ENCODE measurements around the gene DUSP9. TPM values are rescaled to one million over a fixed set of nuclear protein-coding genes. Genes with fewer than 3 reads are reported as not detected.
"Not testable (repeated sequence)": the region's sequence is repeated elsewhere in the genome, so short reads cannot be mapped to it uniquely, and the experiment has no call there.

The DUSP9 gene
- total RNA-seq, 1 experiment from 2014 or later = 0.92 TPM

DNA sequence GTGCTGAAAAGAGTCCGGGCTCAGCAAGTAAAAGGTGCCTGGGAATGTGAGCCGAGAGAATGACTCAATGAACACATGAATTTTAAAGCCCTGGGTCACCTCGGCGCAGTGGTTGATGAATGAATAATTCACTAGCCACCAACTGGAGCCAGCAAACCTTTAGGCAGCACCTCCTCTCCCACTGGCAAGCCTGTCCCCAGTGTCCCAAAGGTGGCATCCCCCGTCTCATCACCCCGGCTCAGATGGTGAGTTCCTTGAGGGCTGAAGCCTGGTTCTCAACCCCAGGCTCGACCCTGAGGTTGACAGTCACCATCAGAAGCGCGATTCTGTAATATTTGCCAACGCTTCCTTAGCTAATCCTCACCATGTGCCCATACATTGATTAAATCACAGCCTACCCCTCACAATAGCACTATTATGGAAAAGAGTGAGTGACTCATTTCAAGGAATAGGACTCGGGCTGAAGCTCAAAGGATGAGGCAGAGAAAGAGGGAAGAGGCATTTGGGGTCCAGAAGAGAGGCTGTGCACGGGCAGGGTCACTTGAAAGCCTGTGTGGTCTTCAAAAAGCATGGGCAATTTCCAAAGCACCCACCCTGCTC is 45.4 kb upstream of the DUSP9 start:
- intact Hi-C loops (cut with micrococcal nuclease; ENCODE audit: unreplicated experiment) = no loop called here
- no peak overlapping the region for H3K27ac ChIP-seq (ENCODE audit: low read depth, low read length, poor library complexity, severe bottlenecking)
- TF ChIP-seq EZH2 (IDR thresholded peaks at IDR 0.05; ENCODE audit: borderline replicate concordance, low read depth, low read length, poor library complexity, severe bottlenecking) (no peak), CTCF (conservative IDR thresholded peaks at IDR 0.05; ENCODE audit: low read depth, low read length) (no peak)
- no peaks in the 10 kb centered on the region for H3K9me3 ChIP-seq (ENCODE audit: low read depth, low read length, poor library complexity, severe bottlenecking)
- H3K27me3 ChIP-seq (replicated peaks; ENCODE audit: insufficient read depth, low read depth, low read length, poor library complexity) = no peaks in the 10 kb centered on the region
- no peak overlapping the region for H3K4me3 ChIP-seq (ENCODE audit: low read depth, low read length, poor library complexity, severe bottlenecking)
- no peaks in the 10 kb centered on the region for H3K36me3 ChIP-seq (ENCODE audit: insufficient read depth, low read length, poor library complexity, severe bottlenecking)
- no peaks in the 10 kb centered on the region for H3K4me1 ChIP-seq (ENCODE audit: insufficient read depth, low read length, poor library complexity, severe bottlenecking)
- POLR2A ChIA-PET (ENCODE audit: low non-redundant PET) = no interaction called here
- no TSS peak for BruUV-seq (replicated peaks)
- DNase-seq (ENCODE audit: low spot score) = no peak
- CTCF ChIA-PET = no interaction called here

GRCh38 chrX:153602601-153603000 is 44.4 kb upstream of the DUSP9 start:
- intact Hi-C loops (cut with micrococcal nuclease; ENCODE audit: unreplicated experiment) = no loop called here
- H3K27me3 ChIP-seq (replicated peaks; ENCODE audit: insufficient read depth, low read depth, low read length, poor library complexity) = no peaks in the 10 kb centered on the region
- no peaks in the 10 kb centered on the region for H3K9me3 ChIP-seq (ENCODE audit: low read depth, low read length, poor library complexity, severe bottlenecking)
- BruUV-seq (replicated peaks) = no TSS peak
- no peak for DNase-seq (ENCODE audit: low spot score)
- CTCF ChIA-PET = no interaction called here
- H3K4me1 ChIP-seq (ENCODE audit: insufficient read depth, low read length, poor library complexity, severe bottlenecking) = no peaks in the 10 kb centered on the region
- H3K27ac ChIP-seq (ENCODE audit: low read depth, low read length, poor library complexity, severe bottlenecking) = no peak overlapping the region
- TF ChIP-seq CTCF (conservative IDR thresholded peaks at IDR 0.05; ENCODE audit: low read depth, low read length) = no peak
- no peak for TF ChIP-seq EZH2 (IDR thresholded peaks at IDR 0.05; ENCODE audit: borderline replicate concordance, low read depth, low read length, poor library complexity, severe bottlenecking)
- POLR2A ChIA-PET (ENCODE audit: low non-redundant PET) = no interaction called here
- H3K36me3 ChIP-seq (ENCODE audit: insufficient read depth, low read length, poor library complexity, severe bottlenecking) = no peaks in the 10 kb centered on the region
- H3K4me3 ChIP-seq (ENCODE audit: low read depth, low read length, poor library complexity, severe bottlenecking) = no peak overlapping the region

DNA sequence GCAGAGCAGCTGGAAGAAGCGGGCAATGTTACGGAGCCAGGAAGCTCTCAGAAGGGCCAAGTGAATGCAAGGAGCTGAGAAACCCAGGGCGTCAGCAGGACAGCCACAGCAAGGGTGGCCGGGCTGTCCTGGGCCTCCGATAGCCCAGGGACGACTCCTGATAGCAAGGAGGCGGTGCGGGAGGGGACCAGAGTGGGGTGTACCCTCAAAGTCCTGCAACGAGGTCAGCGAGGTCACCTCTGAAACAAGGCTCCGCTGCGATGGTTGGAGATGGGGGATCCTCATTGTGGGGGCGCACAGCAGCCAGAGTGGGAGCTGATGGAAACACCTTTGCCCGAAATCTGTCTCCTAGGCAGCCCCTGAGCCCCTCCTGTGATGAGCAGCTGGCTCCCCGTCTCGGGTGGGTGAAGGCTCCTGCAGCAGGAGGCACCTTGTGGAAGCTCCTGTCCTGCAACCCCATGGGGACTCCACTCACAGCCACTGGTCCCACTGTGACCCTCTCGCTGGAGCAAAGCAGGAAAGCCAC is 43.8 kb upstream of the DUSP9 start:
- intact Hi-C loops (cut with micrococcal nuclease; ENCODE audit: unreplicated experiment) = no loop called here
- ChIA-PET CTCF (no interaction called here), POLR2A (ENCODE audit: low non-redundant PET) (no interaction called here)
- Histone ChIP-seq H3K9me3 (ENCODE audit: low read depth, low read length, poor library complexity, severe bottlenecking) (no peaks in the 10 kb centered on the region), H3K4me1 (ENCODE audit: insufficient read depth, low read length, poor library complexity, severe bottlenecking) (no peaks in the 10 kb centered on the region), H3K27me3 (replicated peaks; ENCODE audit: insufficient read depth, low read depth, low read length, poor library complexity) (no peaks in the 10 kb centered on the region), H3K4me3 (ENCODE audit: low read depth, low read length, poor library complexity, severe bottlenecking) (no peak overlapping the region), H3K27ac (ENCODE audit: low read depth, low read length, poor library complexity, severe bottlenecking) (no peak overlapping the region), H3K36me3 (ENCODE audit: insufficient read depth, low read length, poor library complexity, severe bottlenecking) (no peaks in the 10 kb centered on the region)
- no peak for DNase-seq (ENCODE audit: low spot score)
- BruUV-seq (replicated peaks) = no TSS peak
- no peak for TF ChIP-seq EZH2 (IDR thresholded peaks at IDR 0.05; ENCODE audit: borderline replicate concordance, low read depth, low read length, poor library complexity, severe bottlenecking)
- TF ChIP-seq CTCF (conservative IDR thresholded peaks at IDR 0.05; ENCODE audit: low read depth, low read length) = no peak

- CTCF ChIA-PET; BruUV-seq (replicated peaks); H3K36me3 ChIP-seq (ENCODE audit: insufficient read depth, low read length, poor library complexity, severe bottlenecking); H3K9me3 ChIP-seq (ENCODE audit: low read depth, low read length, poor library complexity, severe bottlenecking); H3K27ac ChIP-seq (ENCODE audit: low read depth, low read length, poor library complexity, severe bottlenecking); DNase-seq (ENCODE audit: low spot score); H3K27me3 ChIP-seq (replicated peaks; ENCODE audit: insufficient read depth, low read depth, low read length, poor library complexity); H3K4me3 ChIP-seq (ENCODE audit: low read depth, low read length, poor library complexity, severe bottlenecking); H3K4me1 ChIP-seq (ENCODE audit: insufficient read depth, low read length, poor library complexity, severe bottlenecking); intact Hi-C loops (cut with micrococcal nuclease; ENCODE audit: unreplicated experiment); POLR2A ChIA-PET (ENCODE audit: low non-redundant PET): not testable (repeated sequence)
Observed at GRCh38 chrX:153604666-153605380, 42.2 kb upstream of the DUSP9 start.

Data from A673 (cell line).